HG03108 (cell line): ENCODE measurements around the gene TEX22.

Experiments
- ATAC-seq: cut with Tn5 transposase; IDR thresholded peaks from one replicate; pipeline ENCODE4 v1.9.1; 2021; ENCODE audit warnings: moderate library complexity; ENCODE audit not compliant: unreplicated experiment

The TEX22 gene

GRCh38 chr14:105366386-105367074 lies 31.8 kb upstream of the TEX22 start:
- ATAC-seq = no peak

GRCh38 chr14:105367116-105368031 lies 31.0 kb upstream of the TEX22 start:
- no peak for ATAC-seq

- ATAC-seq = no peak
Observed at GRCh38 chr14:105368032-105368417, 30.3 kb upstream of the TEX22 start.

DNA sequence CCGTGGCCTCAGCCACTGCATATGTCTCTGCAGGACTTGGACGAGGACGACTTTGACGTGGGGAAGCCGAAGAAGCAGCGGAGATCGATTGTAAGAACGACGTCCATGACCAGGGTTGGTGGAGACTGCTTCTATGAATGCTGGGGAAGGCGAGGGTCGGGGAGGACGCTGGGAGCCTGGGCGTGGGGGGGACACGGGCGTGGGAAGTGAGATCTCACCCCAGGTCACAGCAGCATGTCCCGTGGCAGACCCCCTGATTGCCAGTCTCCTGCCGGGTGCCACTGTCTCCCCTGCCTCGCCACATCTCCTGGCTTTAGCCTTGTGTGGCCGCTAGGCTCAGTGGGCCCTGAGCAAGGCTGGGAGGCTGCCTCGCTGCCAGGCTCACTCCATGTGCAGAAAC lies 29.9 kb upstream of the TEX22 start:
- ATAC-seq = no peak

DNA sequence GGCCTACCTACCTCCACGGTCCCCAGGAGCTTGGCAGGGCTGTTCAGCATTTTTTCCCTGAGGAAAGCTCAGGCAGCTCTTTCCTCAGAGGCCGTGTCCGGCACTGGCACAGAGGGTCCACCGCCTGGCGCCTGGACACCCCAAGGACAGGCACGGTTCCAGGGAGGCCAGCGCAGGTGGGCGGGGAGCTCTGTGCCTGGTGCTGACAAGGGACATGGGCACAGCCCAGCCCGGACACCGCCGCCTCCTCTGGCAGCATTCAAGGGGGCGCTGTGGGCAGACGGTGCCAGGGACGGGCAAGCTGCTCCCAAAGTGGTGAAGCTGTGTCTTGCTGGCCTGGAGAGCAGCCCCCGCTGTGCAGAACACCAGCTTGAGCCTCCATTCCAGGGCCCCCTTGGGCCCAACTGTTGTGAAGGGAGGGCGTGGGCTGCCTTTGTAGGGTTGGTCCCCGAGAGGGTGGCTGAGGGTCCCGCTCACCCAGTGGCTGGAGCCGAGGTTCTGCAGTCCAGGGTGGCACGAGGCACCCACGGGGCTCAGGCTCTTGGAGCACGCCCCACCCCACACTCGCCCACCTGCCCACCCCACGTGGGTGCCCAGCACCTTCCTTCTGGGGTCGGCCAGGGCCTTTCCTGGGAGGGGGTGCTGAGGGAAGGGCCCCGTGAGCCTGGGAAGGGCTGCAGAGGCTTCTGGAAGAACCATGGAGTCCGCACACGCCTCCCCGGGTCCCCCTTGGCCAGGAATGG lies 29.3 kb upstream of the TEX22 start:
- no peak for ATAC-seq

- ATAC-seq = no peak
Observed at GRCh38 chr14:105369653-105370040, 28.7 kb upstream of the TEX22 start.

DNA sequence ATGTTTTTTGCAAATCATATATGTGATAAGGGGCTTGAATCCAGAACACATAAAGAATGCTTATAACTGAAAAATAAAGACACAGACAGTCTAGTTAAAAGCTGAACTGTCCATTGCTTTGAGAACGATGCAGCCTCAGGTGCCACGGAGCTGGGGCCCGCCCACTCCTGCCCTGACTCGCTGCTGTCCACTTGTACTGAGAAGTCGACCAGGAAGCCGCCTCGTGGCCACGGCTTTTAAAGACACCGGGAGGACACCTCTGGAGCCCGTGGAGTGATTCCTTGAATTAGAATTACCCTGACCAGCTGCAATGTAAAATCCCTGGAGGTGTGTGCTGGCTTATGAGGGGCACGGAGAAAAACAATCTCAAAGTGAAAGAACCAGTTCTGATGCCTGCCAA lies 23.9 kb upstream of the TEX22 start:
- no peak for ATAC-seq

- no peak for ATAC-seq
Observed at GRCh38 chr14:105375635-105376057, 22.7 kb upstream of the TEX22 start.

- no peak for ATAC-seq
Observed at GRCh38 chr14:105376521-105377440, 21.6 kb upstream of the TEX22 start.

GRCh38 chr14:105377555-105378182 lies 20.7 kb upstream of the TEX22 start:
- ATAC-seq = no peak

- no peak for ATAC-seq
Observed at GRCh38 chr14:105378199-105378598, 20.1 kb upstream of the TEX22 start.

GRCh38 chr14:105378873-105379685 lies 19.3 kb upstream of the TEX22 start:
- ATAC-seq = no peak

DNA sequence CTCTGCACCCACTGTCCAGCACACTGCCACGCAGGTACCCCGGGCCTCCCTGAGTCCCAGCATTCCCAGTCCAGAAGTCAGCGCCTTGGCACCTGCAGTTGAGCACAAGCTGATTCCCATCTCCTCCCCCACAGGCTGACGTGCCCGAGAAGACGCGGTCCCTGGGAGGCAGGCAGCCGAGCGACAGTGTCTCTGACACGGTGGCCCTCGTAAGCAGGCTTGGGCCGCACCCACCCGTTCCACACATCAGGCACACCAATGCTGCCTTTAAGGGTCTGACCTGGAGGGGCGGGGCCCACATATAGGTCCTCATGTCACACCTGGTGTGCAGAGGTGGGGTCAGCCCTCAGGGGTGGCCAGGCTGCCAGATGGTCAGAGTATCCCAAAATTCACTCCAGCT lies 18.4 kb upstream of the TEX22 start:
- ATAC-seq = no peak

- ATAC-seq = no peak
Observed at GRCh38 chr14:105380756-105381155, 17.6 kb upstream of the TEX22 start.

GRCh38 chr14:105381446-105382342 lies 16.6 kb upstream of the TEX22 start:
- no peak for ATAC-seq

DNA sequence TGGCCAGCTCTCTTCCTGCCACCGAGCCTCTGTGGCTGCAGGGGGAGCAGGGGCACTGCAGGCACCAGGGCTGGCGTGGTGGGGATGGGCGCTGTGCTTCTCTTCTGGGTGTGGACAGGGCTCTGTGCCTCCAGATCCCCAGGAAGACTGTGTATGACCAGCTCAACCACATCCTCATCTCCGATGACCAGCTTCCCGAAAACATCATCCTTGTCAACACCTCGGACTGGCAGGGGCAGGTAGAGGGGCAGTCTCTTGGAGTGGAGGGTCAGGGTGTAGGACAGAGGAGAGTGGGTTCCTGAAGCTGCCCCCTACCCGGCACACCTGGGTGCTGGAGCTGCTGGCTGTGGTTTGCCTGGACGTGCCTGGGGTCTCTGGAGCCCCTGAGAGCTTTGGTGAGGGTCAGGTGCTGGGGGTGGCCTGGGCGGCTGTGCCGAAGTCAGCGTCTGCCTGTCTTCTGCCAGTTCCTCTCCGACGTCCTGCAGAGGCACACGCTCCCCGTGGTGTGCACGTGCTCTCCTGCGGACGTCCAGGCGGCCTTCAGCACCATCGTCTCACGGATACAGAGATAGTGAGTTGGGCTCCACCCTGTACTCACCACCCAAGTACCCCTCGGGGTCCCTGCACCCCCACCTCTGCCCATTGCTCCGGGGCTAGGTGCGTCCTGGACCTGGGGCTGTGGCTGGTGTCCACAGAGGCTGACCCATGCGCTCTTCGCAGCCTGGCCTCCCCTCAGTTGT lies 15.8 kb upstream of the TEX22 start:
- ATAC-seq = no peak

GRCh38 chr14:105383083-105383730 lies 15.1 kb upstream of the TEX22 start:
- no peak for ATAC-seq
